ENCODE data around the gene HPCAL1.

The HPCAL1 gene

DNA sequence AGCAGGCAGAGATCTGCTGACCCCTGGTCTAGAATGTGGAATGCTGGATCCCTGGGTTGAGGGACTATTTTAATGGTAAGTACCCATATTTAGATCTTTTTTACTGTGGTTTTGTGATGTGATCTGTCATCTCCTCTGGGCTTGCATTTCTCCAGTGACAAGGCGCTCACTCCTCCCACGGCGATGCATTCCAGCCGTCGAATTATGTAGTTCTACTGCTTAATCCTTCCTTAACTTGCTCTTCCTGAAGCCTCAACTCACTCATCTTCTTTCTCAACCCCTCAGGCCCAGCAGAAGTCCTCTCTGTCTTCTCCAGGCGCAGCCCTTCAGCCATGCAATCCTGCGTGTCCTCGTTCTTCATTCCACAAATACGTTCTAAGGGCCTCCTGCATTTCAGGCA lies 51.2 kb downstream of the HPCAL1 start:
- TF ChIP-seq, protein P1, sequence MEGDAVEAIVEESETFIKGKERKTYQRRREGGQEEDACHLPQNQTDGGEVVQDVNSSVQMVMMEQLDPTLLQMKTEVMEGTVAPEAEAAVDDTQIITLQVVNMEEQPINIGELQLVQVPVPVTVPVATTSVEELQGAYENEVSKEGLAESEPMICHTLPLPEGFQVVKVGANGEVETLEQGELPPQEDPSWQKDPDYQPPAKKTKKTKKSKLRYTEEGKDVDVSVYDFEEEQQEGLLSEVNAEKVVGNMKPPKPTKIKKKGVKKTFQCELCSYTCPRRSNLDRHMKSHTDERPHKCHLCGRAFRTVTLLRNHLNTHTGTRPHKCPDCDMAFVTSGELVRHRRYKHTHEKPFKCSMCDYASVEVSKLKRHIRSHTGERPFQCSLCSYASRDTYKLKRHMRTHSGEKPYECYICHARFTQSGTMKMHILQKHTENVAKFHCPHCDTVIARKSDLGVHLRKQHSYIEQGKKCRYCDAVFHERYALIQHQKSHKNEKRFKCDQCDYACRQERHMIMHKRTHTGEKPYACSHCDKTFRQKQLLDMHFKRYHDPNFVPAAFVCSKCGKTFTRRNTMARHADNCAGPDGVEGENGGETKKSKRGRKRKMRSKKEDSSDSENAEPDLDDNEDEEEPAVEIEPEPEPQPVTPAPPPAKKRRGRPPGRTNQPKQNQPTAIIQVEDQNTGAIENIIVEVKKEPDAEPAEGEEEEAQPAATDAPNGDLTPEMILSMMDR (IDR thresholded peaks at IDR 0.05; ENCODE audit: poor library complexity, severe bottlenecking), result no peak
- DNase-seq (ENCODE audit: low spot score) (no peak), ATAC-seq (ENCODE audit: low read depth) (no peak)
- Histone ChIP-seq H3K4me3 (ENCODE audit: severe bottlenecking) (no peak overlapping the region), H3K36me3 (ENCODE audit: low read depth) (no peaks in the 10 kb centered on the region), H3K27me3 (ENCODE audit: insufficient read depth, poor library complexity, severe bottlenecking) (no peaks in the 10 kb centered on the region), H3K9me3 (ENCODE audit: severe bottlenecking) (no peaks in the 10 kb centered on the region), H3K4me1 (ENCODE audit: insufficient read depth, poor library complexity, severe bottlenecking) (no peaks in the 10 kb centered on the region), H3K27ac (ENCODE audit: poor library complexity, severe bottlenecking) (no peak overlapping the region)

DNA sequence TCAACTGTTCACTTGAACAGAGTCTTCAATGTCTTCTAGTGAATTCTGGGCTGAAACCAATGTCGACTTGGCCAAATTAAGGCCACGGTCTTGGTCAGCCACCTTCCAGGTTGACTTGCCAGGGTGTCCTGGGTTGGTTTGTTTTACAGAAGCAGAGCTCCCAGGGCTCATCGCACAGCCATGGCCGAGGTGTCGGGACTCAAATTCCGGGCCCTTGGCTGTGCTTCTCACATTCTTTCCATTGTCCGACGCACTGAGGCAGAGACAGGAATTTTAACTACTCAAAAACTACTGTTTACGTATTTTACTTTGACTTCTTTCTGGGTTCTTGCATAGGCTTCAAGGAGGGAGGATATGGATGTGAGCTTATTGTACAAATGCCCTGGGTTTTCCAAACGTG lies 51.7 kb downstream of the HPCAL1 start:
- Histone ChIP-seq H3K4me3 (ENCODE audit: severe bottlenecking) (no peak overlapping the region), H3K27ac (ENCODE audit: poor library complexity, severe bottlenecking) (no peak overlapping the region), H3K4me1 (ENCODE audit: insufficient read depth, poor library complexity, severe bottlenecking) (no peaks in the 10 kb centered on the region), H3K27me3 (ENCODE audit: insufficient read depth, poor library complexity, severe bottlenecking) (no peaks in the 10 kb centered on the region), H3K9me3 (ENCODE audit: severe bottlenecking) (no peaks in the 10 kb centered on the region), H3K36me3 (ENCODE audit: low read depth) (no peaks in the 10 kb centered on the region)
- TF ChIP-seq, protein P1 (IDR thresholded peaks at IDR 0.05; ENCODE audit: poor library complexity, severe bottlenecking), result no peak
- no peak for DNase-seq (ENCODE audit: low spot score)
- no peak for ATAC-seq (ENCODE audit: low read depth)

DNA sequence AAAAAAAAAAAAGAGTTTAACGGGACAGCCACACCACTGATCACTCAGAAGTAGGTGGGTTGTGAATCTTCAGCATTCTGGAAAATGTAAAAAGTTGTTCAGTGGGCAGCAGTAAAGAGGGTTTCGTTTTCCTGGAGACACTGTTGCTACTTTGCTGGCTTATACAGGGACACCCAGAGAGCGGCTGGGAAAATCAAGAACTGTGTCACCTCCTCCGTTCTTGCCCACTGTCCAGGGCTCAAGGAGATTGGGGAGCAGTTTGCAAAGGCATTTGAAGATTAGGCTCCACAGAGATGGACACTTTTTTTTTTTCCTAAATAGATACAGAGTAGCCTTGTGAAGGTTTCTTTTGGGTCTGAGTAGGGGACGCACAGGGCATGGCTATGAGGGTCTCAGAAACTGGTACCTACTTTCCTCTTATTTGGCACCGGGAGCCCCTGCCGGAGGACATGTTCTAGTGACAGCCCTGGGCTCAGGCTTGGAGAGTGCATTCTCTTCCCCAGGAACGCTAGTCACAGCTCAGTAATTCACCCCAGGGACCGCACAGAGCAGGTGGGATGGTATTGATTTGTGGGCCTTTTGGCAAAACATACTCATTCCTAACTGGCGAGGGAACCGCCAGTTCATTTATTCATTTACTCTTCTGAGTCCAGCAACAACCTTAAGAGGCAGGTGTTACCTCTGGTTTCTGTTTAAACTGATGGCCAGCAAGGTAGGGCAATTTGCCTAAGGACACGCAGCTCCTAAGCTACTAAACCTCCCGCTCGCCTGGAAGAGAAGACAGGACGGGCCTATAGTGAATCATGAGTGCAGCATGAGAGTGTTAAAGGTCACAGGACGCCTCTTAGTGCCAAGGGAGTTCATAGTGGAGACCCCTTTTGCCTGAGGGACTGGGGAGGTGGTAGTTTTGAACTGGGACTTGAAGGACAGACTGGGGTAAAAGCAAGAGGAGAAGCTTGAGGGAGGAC lies 53.1 kb downstream of the HPCAL1 start:
- Histone ChIP-seq H3K4me1 (ENCODE audit: insufficient read depth, poor library complexity, severe bottlenecking) (no peaks in the 10 kb centered on the region), H3K27me3 (ENCODE audit: insufficient read depth, poor library complexity, severe bottlenecking) (no peaks in the 10 kb centered on the region), H3K27ac (ENCODE audit: poor library complexity, severe bottlenecking) (no peak overlapping the region), H3K36me3 (ENCODE audit: low read depth) (no peaks in the 10 kb centered on the region), H3K9me3 (ENCODE audit: severe bottlenecking) (no peaks in the 10 kb centered on the region), H3K4me3 (ENCODE audit: severe bottlenecking) (no peak overlapping the region)
- DNase-seq (ENCODE audit: low spot score) (no peak), ATAC-seq (ENCODE audit: low read depth) (no peak)
- TF ChIP-seq, protein P1 (IDR thresholded peaks at IDR 0.05; ENCODE audit: poor library complexity, severe bottlenecking), result no peak

DNA sequence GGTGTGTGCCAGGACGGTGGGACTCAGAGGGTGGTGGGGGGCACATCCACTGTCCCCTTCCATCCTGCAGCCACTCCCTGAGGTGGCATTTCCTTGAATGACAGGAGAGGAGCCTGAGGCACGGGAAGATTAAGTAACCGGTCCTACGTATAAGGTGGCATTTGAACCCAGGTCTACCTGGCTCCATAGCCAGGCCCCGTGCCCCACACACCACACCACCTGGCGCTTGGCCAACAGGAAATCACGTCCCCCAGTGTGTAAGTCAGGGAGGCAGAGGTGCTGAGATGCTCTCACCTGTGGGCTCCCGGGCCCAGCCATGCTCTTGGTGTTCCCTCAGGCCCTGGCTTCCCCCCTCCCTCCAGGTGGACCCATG lies 53.7 kb downstream of the HPCAL1 start:
- H3K27me3 ChIP-seq (ENCODE audit: insufficient read depth, poor library complexity, severe bottlenecking), result no peaks in the 10 kb centered on the region
- TF ChIP-seq, protein P1 (IDR thresholded peaks at IDR 0.05; ENCODE audit: poor library complexity, severe bottlenecking), result no peak

More for the DNA sequence above, 53.7 kb downstream of the HPCAL1 start:
- H3K36me3 ChIP-seq (ENCODE audit: low read depth), result no peaks in the 10 kb centered on the region
- ATAC-seq (ENCODE audit: low read depth) (no peak), DNase-seq (ENCODE audit: low spot score) (no peak)
- no peak overlapping the region for H3K4me3 ChIP-seq (ENCODE audit: severe bottlenecking)
- H3K27ac ChIP-seq (ENCODE audit: poor library complexity, severe bottlenecking), result no peak overlapping the region
- no peaks in the 10 kb centered on the region for H3K9me3 ChIP-seq (ENCODE audit: severe bottlenecking)
- H3K4me1 ChIP-seq (ENCODE audit: insufficient read depth, poor library complexity, severe bottlenecking), result no peaks in the 10 kb centered on the region
